ENCODE results near the gene VWA8.
"Not testable (repeated sequence)": the region's sequence is repeated elsewhere in the genome, so short reads cannot be mapped to it uniquely, and the experiment has no call there.

The VWA8 gene

DNA sequence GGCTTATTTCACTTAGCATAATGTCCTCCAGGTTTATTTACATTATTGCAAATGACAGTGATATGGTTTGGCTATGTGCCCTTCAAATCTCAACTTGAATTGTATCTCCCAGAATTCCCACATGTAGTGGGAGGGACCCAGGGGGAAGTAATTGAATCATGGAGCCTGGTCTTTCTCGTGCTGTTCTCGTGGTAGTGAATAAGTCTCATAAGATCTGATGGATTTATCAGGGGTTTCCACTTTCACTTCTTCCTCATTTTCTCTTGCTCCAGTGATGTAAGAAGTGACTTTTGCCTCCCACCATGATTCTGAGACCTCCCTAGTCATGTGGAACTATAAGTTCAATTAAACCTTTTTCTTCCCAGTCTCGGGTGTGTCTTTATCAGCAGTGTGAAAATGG lies 109.6 kb downstream of the VWA8 start:
- no peak for DNase-seq (ENCODE audit: low read depth in 2 of 2)

GRCh38 chr13:41848435-41849255 lies 112.3 kb downstream of the VWA8 start:
- DNase-seq (ENCODE audit: low read depth in 2 of 2) = no peak

- no peak for DNase-seq (ENCODE audit: low read depth in 2 of 2)
Observed at GRCh38 chr13:41847216-41847615, 113.7 kb downstream of the VWA8 start.

- no peak for DNase-seq (ENCODE audit: low read depth in 2 of 2)
Observed at GRCh38 chr13:41842036-41842620, 118.8 kb downstream of the VWA8 start.

DNA sequence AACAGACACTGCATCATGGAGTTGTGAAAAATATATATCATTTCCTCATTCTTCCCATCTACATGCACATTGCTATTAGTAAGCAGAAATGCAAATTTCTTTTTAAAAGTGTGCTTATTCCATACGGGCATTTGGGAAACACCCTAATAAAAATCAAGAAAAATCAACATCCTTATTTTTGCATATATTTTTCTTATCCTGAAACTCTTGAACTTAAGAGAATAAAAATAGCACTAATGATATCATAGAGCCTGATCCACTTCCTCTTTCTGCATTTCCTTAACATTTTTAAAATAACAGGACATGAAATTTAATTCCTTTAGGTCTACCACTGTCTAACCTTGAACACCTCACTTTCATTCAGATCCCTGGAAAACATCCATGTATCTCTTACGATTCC lies 123.3 kb downstream of the VWA8 start:
- no peak for DNase-seq (ENCODE audit: low read depth in 2 of 2)

GRCh38 chr13:41835871-41836270 lies 125.0 kb downstream of the VWA8 start:
- no peak for DNase-seq (ENCODE audit: low read depth in 2 of 2)

- not testable (repeated sequence) for DNase-seq (ENCODE audit: low read depth in 2 of 2)
Observed at GRCh38 chr13:41834697-41835096, 126.2 kb downstream of the VWA8 start.

- no peak for DNase-seq (ENCODE audit: low read depth in 2 of 2)
Observed at GRCh38 chr13:41833831-41834230, 127.1 kb downstream of the VWA8 start.

DNA sequence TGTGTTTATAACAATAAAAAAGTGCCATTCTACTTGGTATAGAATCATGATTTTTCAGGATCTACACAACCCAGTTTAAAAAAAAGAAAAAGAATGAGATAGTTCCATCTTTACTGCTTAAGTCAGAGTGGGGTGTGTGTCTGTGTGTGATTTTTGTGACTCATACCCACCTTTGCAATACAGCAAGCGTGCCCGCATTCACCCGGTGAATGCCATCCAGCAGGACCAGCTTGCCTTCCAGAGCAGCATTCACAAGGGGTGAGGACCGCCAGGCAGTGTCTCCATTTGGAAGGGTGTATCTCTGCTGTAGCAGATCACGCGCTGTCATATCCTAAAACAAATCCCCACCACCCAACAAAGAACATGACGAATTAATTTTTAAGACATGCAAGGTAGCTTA lies 127.7 kb downstream of the VWA8 start:
- DNase-seq (ENCODE audit: low read depth in 2 of 2) = no peak

DNA sequence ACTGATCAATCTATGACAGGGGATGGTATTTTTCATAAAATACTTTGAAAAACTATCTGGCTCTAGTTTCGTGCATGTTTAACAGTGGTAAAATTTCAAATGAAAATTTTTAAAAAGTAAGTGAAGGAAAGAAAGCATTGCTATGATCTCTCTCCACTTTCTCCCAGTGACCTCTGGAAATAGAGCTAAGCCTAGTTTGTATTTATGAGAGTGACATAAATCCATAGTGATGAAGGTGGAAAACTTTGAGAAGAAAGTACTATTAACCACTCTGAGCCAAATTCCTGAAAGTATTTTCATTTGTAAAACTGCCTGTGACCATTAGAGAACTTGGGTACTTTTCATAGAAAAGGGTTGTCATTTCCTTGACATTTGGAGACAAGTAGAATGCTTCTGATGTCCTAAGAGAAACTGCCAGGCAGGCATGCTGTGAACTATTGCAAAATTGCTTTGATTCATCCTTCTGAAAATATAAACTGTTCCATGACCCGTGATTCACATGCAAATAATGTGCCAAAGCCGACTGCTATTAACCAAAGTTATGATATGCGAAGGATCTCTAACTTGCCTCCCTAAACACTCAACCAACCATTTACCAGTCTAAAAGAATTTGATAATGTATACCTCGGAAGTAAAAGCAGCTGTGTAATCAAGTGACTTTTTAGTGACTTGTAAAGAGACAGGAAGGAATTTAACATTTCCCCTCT lies 133.2 kb downstream of the VWA8 start:
- no peak for DNase-seq (ENCODE audit: low read depth in 2 of 2)

GRCh38 chr13:41825691-41826090 lies 135.2 kb downstream of the VWA8 start:
- no peak for DNase-seq (ENCODE audit: low read depth in 2 of 2)

GRCh38 chr13:41823476-41823875 lies 137.4 kb downstream of the VWA8 start:
- DNase-seq (ENCODE audit: low read depth in 2 of 2) = no peak

- no peak for DNase-seq (ENCODE audit: low read depth in 2 of 2)
Observed at GRCh38 chr13:41822560-41822959, 138.3 kb downstream of the VWA8 start.

DNA sequence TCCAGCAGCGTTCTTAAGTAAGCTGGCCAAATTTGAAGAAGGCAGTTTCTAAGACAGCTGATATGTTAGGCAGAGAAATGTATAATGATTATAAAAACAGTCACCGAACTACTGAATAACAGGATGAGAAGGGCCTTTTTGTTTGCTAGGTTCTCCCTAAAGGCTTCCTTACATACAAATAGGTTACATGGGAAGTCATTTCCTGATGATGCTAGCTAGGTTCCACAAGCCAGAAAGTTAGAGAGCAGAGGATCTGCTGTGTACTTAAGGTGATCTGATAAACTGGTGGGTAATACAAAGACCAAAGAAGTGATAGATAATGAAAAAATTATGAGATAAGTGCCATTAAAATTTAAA lies 139.7 kb downstream of the VWA8 start:
- no peak for DNase-seq (ENCODE audit: low read depth in 2 of 2)

DNA sequence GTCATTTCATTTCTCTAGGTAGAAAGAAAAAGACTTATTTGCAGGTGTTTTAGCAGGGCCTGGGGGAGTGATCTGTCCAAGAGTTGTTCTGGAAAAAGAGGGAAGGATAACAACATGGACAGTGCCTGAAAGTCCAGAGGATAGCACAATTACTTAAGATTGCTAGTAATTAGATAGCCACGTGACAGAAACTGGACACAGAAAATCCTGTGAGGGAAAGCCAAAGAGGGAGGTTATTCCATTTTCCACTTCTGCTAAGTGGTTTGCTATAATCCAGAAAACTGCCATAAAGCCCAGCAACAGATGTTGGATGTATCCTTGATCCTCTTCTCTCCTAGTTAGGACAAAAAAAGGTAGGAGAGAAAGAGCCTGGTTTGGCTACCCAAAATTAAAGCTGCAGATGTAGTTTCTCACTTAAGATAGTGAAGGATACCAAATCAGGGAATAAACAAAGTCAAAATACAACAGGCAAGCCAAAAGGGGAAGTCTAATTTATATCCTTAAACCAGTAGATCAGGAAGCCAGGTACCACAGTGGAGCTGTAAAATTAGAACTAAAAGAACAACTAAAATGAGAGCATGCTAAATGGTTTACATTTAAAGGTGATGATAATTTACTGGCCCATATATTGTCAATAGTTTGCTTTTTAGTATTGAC lies 140.2 kb downstream of the VWA8 start:
- DNase-seq (ENCODE audit: low read depth in 2 of 2) = no peak

GRCh38 chr13:41816057-41816456 lies 144.9 kb downstream of the VWA8 start:
- DNase-seq (ENCODE audit: low read depth in 2 of 2) = no peak

DNA sequence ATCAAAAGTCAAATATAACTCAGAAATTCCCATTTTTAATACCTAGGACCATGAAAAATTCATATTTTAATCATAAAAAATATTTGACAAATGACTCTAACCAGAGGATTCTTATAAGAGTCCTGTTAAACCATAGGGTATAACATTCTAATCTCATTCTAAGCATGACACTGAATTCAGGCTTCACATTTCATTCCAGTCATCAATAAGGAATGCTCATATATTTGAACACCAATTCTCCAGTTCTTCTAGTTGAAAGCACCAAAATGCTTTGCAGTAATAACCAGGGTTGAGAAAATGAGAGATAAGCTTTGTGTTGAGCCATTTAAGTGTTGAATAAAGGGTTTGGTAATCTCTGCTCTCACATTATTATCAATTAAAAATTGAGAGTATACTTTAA lies 147.5 kb downstream of the VWA8 start:
- DNase-seq (ENCODE audit: low read depth in 2 of 2) = no peak

- DNase-seq (ENCODE audit: low read depth in 2 of 2) = no peak
Observed at GRCh38 chr13:41812851-41813250, 148.1 kb downstream of the VWA8 start.

GRCh38 chr13:41812237-41812636 lies 148.7 kb downstream of the VWA8 start:
- no peak for DNase-seq (ENCODE audit: low read depth in 2 of 2)

DNA sequence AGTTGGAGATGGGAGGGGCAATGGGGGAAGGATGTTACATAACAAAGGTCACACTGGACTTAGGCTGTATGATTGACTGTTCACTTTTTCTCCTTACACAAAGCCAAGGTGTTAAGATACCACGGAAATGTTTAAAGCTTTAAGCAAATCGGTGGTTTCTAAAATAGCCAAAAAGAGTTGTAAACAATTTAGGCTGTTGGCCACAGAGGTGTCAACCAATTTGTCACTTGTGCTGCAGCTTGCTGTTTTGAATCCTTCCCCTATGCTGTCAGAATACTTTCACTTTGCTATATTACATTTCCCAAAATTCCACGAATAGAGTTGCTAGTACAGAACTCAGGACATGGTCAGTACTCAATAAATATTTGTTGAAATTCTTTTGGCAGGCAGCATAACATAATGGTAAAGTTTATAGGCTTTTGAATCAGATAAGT lies 149.3 kb downstream of the VWA8 start:
- DNase-seq (ENCODE audit: low read depth in 2 of 2) = no peak

- no peak for DNase-seq (ENCODE audit: low read depth in 2 of 2)
Observed at GRCh38 chr13:41809962-41810361, 150.9 kb downstream of the VWA8 start.

DNA sequence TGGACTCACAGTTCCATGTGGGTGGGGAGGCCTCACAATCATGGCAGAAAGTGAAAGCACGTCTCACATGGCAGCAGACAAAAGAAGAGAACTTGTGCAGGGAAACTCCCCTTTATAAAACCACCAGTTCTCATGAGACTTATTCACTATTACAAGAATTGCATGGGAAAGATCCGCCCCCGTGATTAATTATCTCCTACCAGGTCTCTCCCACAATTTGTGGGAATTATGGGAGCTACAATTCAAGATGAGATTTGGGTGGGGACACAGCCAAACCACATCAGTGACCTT lies 157.5 kb downstream of the VWA8 start:
- DNase-seq (ENCODE audit: low read depth in 2 of 2) = not testable (repeated sequence)
